ENCODE data around the gene TNFRSF18.

Gene TNFRSF18

GRCh38 chr1:1189111-1189510 lies 17.3 kb downstream of the TNFRSF18 start:
- no peaks in the 10 kb centered on the region for H3K36me3 ChIP-seq
- H3K4me3 ChIP-seq (ENCODE audit: low read depth, low read length), result no peak overlapping the region
- no peak for DNase-seq
- no peaks in the 10 kb centered on the region; the same call in 1 of the 2 replicates for H3K4me1 ChIP-seq
- H3K27me3 ChIP-seq, result peaks cover 6% of the 10 kb centered on the region
- no peaks in the 10 kb centered on the region for H3K9me3 ChIP-seq
- TF ChIP-seq CTCF (IDR thresholded peaks at IDR 0.05; ENCODE audit: low read depth, low read length), result no peak

DNA sequence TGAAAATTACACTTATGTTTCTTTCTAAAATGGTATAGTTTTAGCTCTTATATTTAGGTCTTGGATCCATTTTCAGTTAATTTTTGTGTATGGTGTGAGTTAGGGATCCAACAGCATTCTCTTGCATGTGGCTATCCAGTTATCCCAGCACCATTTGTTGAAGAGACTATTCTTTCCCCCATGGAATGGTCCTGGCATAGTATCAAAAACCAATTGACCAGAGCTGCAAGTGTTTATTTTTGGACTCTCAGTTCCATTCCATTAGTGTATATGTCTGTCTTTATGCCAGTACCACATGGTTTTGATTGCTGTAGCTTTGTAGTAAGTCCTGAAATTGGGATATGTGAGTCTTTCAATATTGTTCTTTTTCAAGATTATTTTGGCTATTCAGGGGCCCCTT lies 18.5 kb downstream of the TNFRSF18 start:
- TF ChIP-seq CTCF (IDR thresholded peaks at IDR 0.05; ENCODE audit: low read depth, low read length), result no peak
- Histone ChIP-seq H3K9me3 (no peaks in the 10 kb centered on the region), H3K4me3 (ENCODE audit: low read depth, low read length) (no peak overlapping the region), H3K4me1 (no peaks in the 10 kb centered on the region; the same call in 1 of the 2 replicates), H3K27me3 (peaks cover 2% of the 10 kb centered on the region; the same call in 1 of the 2 replicates), H3K36me3 (no peaks in the 10 kb centered on the region)
- no peak for DNase-seq

DNA sequence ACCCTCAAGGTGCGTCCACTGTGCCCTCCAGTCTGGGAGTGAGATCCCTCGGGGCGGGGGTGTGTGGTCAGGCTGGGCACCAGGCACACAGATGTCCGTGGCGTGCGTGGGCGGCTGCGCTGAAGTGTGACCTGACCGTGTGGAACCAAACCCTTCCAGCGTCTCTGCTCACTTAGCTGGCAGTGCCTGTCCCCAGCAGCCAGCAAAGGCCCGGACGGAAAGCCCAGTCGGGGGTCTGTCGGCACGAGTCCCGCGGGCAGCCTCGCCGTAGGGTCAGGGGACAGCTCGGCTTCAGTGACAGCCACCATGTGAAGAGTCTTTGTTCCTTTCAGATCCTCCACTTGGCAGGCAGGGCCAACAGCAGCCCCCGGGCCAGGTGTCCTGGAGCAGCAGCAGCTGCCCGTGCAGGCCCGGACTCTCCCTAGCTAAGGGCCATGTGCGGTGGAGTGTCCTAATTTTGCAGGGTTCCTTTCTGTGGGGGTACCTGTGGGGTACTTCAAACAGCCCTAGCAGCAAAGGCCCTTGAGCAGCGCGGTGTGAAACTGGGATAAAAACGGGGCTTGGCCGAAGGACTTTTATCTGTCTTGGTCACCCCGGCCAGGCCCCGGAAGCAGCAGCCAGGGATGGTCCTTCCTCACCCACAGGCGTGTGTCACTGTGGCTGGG lies 21.2 kb downstream of the TNFRSF18 start:
- no peak for TF ChIP-seq CTCF (IDR thresholded peaks at IDR 0.05; ENCODE audit: low read depth, low read length)
- H3K9me3 ChIP-seq, result no peaks in the 10 kb centered on the region
- no peaks in the 10 kb centered on the region for H3K36me3 ChIP-seq
- no peak overlapping the region for H3K4me3 ChIP-seq (ENCODE audit: low read depth, low read length)
- H3K27me3 ChIP-seq, result no peaks in the 10 kb centered on the region
- peak; percentile 18 for DNase-seq
- no peaks in the 10 kb centered on the region; the same call in 1 of the 2 replicates for H3K4me1 ChIP-seq

DNA sequence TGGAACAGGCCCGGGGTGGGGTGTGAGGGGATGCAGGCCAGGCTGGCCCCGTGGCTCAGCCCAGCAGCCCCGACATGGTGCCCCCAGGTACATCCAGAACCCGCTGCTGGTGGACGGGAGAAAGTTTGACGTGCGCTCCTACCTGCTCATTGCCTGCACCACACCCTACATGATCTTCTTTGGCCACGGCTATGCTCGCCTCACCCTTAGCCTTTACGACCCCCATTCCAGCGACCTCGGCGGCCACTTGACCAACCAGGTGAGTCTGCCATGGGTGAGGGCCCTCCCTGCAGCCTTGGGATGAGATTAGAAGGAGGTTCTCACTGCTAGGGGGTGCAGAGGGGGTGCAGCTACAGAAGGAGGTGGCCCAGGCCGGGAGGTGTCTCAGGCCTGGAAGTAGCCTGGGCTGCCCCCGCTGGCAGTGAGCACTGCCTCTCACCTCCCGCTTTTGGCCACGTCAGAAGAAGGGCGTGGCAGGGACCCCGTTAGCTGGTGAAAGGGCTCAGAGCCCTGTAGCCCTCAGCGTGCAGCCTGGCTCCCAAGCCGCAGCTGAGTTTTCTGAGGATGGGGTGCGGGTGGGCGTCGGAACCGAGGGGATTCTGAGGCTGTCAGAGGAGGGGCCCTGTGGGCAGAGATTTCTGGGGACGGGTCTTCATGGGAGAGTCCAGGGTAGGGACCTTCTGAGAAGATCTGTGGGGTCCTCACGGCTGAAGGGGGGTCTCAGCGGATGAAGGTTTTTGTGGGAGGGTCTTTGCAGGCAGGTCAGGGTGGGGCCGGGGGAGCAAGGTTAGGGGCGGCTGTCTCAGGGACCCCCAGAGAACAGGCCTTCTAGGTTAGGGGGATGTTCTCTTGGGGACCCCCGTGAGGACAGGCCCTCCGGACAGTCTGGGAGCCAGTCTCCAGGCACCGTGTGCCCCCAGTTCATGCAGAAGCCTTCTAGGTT lies 22.3 kb downstream of the TNFRSF18 start:
- H3K27me3 ChIP-seq, result no peaks in the 10 kb centered on the region
- no peak overlapping the region for H3K4me3 ChIP-seq (ENCODE audit: low read depth, low read length)
- TF ChIP-seq CTCF (IDR thresholded peaks at IDR 0.05; ENCODE audit: low read depth, low read length), result no peak
- H3K9me3 ChIP-seq, result no peaks in the 10 kb centered on the region
- DNase-seq, result peak; percentile 4
- H3K36me3 ChIP-seq, result no peaks in the 10 kb centered on the region
- H3K4me1 ChIP-seq, result no peaks in the 10 kb centered on the region; the same call in 1 of the 2 replicates

GRCh38 chr1:1183221-1183747 lies 23.1 kb downstream of the TNFRSF18 start:
- DNase-seq, result peak; percentile 7
- no peak overlapping the region for H3K4me3 ChIP-seq (ENCODE audit: low read depth, low read length)
- H3K27me3 ChIP-seq, result no peaks in the 10 kb centered on the region
- no peaks in the 10 kb centered on the region; the same call in 1 of the 2 replicates for H3K4me1 ChIP-seq
- no peaks in the 10 kb centered on the region for H3K9me3 ChIP-seq
- H3K36me3 ChIP-seq, result no peaks in the 10 kb centered on the region
- TF ChIP-seq CTCF (IDR thresholded peaks at IDR 0.05; ENCODE audit: low read depth, low read length), result no peak
